NCI-H2171 (cell line): ENCODE results near the gene APBB1.

ENCODE experiments used
- DNase-seq: peaks from one replicate; lab custom pipeline; 2025; lab: John Stamatoyannopoulos, UW

APBB1 gene

DNA sequence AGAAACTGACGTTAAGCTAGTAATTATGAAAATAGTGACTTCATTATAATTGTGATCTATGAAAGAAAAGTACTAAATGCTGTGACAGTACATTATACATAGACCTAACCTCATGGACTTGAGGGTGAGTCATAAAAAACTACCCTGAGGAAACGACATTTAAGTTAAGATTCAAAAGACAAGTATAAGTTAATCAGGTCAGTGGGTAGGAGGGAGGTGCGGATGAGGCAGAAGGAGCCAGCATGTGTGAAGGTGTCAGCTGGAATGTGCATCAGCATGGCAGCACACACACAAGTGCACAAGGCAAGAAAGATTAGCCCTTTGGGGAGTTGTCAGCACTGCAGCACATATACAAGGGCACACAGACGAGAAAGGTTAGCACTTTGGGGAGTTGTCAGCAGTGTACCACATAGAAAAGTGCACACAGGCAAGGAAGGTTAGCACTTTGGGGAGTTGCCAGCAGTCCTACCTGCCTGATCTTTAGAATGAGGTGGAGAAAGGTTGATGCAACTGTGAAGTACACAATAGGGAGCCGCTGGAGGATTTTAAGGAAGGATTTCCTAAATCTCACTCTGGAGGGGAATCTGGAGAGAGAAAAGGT is 67.0 kb downstream of the APBB1 start:
- DNase-seq = no peak

DNA sequence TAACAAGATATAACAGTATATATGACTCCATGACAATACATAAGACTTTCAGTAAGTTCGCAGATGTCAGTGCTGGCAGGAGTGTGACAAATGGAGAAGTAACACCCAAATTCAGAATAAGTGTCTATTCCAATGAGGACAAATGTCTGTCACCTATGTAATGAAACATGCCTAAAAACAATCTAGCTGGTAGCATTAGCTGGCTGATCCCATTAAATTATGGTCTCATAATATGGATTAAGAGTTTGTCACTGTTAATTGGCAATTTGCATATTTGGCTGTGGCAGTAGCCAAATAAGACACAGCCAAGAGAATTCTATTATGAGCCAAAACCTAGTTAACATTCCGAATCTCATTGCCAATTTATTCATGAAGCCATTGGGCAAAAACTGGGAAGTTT is 68.4 kb downstream of the APBB1 start:
- DNase-seq = no peak

DNA sequence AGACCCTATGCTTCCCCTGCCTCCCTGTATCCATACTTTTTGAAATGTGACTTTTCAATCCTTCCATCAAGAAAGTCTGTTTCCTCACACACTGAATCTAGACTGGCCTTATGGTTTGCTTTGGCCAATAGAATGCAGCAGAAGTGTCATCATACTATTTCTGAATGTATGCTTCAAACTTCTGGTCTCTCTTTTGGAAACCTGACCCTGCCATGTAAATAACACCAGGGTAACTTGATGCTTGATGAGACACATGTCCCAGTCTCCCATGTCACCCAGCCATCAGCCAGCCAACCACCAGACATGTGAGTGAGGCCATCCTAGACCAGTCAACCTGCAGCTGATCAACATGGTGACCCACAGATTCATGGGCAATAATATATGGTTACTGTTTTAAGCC is 68.9 kb downstream of the APBB1 start:
- DNase-seq = no peak

DNA sequence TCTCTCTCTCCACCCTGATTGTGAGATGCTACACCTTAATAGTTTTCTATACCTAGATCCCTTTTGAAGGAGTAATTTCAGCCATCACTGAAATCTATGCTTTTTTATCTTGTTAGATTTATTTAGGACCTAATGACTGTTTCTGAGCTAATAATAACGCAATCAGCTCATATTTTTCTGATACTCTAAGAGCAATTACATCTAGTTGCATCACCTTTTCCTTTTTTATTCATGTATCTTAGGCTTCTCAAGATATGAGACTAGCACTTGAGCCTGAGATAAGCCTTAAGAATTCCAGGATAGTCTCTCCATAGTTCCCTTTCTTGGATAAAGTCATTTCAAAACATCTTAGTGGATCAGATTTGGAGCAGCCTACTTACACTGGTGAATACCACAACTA is 73.5 kb downstream of the APBB1 start:
- no peak for DNase-seq
